Caco-2 (cell line): ENCODE data around the gene PACSIN2. TPM values are rescaled to one million over a fixed set of nuclear protein-coding genes. Genes with fewer than 3 reads are reported as not detected.
A peak's percentile ranks its signal among the peaks of the same experiment; 100 is the strongest.

ENCODE experiments used
- BruUV-seq: library from RNA; stranded (reverse); fragments of 400-500 nt; replicated peaks from 2 replicates; lab custom pipeline; 2021; lab: Mats Ljungman, UMichigan
- CTCF ChIA-PET: fragments of 300-600 bp; sonication (Branson Sonifier 250); formaldehyde crosslinking; loops from one replicate; lab custom pipeline; 2022; ENCODE audit warnings: antibody characterized with exemption; lab: Charles Lee
- POLR2A ChIA-PET: fragments of 300-600 bp; sonication (Branson Sonifier 250); formaldehyde crosslinking; loops from one replicate; lab custom pipeline; 2022; ENCODE audit warnings: antibody characterized with exemption; lab: Charles Lee
- DNase-seq, 2 experiments: peaks; one replicate each; pipeline versions ENCODE4 v3.0.0 to v3.0.0-alpha.2; 2020 to 2022
- H3K27me3 ChIP-seq: replicated peaks from 2 replicates; pipeline ENCODE4 v1.6.0; 2011; ENCODE audit warnings: low read length; ENCODE audit not compliant: control insufficient read depth, insufficient read depth
- H3K36me3 ChIP-seq: 2 replicates; pipeline ENCODE4 v1.5.1; 2011; ENCODE audit warnings: low read length; ENCODE audit not compliant: control insufficient read depth, insufficient read depth
- H3K4me1 ChIP-seq: fragments of 250-450 bp; sonication (Bioruptor Pico); 2 replicates; pipeline ENCODE4 v1.5.1; 2020; ENCODE audit warnings: mild to moderate bottlenecking
- H3K4me3 ChIP-seq: 2 replicates; pipeline ENCODE4 v1.5.1; 2011; ENCODE audit warnings: low read depth, mild to moderate bottlenecking, control low read depth, low read length
- H3K9me3 ChIP-seq: fragments of 250-450 bp; sonication (Bioruptor Pico); 2 replicates; pipeline ENCODE4 v1.5.1; 2020; ENCODE audit warnings: mild to moderate bottlenecking, moderate library complexity
- H3K27ac Mint-ChIP-seq: one replicate; pipeline ENCODE4 v1.8.0; 2022; ENCODE audit warnings: mixed read lengths; ENCODE audit not compliant: unreplicated experiment
- H3K27me3 Mint-ChIP-seq: one replicate; pipeline ENCODE4 v1.8.0; 2022; ENCODE audit warnings: mixed read lengths; ENCODE audit not compliant: insufficient read depth, unreplicated experiment
- H3K36me3 Mint-ChIP-seq: one replicate; pipeline ENCODE4 v1.8.0; 2022; ENCODE audit warnings: mild to moderate bottlenecking, mixed read lengths; ENCODE audit not compliant: insufficient read depth, unreplicated experiment
- H3K4me1 Mint-ChIP-seq: one replicate; pipeline ENCODE4 v1.8.0; 2022; ENCODE audit warnings: low read depth, mixed read lengths; ENCODE audit not compliant: unreplicated experiment
- H3K4me3 Mint-ChIP-seq: one replicate; pipeline ENCODE4 v1.8.0; 2022; ENCODE audit warnings: mild to moderate bottlenecking, moderate library complexity, mixed read lengths; ENCODE audit not compliant: unreplicated experiment
- H3K9me3 Mint-ChIP-seq: one replicate; pipeline ENCODE4 v1.8.0; 2022; ENCODE audit warnings: mixed read lengths; ENCODE audit not compliant: unreplicated experiment
- CTCF ChIP-seq, 2 experiments: fragments of 200-600 bp in 1 of 2; IDR thresholded peaks; 1 replicate in 1 of 2; 2 replicates in 1 of 2; pipeline versions ENCODE4 v1.5.1 to v1.8.0; 2011 to 2022; ENCODE audit warnings: antibody characterized with exemption in 1 of 2, control low read depth in 1 of 2, inconsistent platforms in 1 of 2, low read depth in 1 of 2, low read length in 1 of 2, mild to moderate bottlenecking in 1 of 2, moderate library complexity in 1 of 2; ENCODE audit not compliant: insufficient read depth in 1 of 2, severe bottlenecking in 1 of 2, unreplicated experiment in 1 of 2
- intact Hi-C: fragments of 100-400 bp; cut with micrococcal nuclease; formaldehyde crosslinking; loops from one replicate; pipeline ENCODE4 v1.10.0; 2022; ENCODE audit not compliant: unreplicated experiment
- total RNA-seq: library from RNA; stranded (reverse); gene quantifications from 2 replicates; pipeline ENCODE4 v1.2.3, GENCODE V29; 2022

Gene PACSIN2
- total RNA-seq, 1 experiment from 2014 or later: 122 TPM

- H3K27me3 Mint-ChIP-seq: no peaks in the 10 kb centered on the region
- no peaks in the 10 kb centered on the region for H3K9me3 Mint-ChIP-seq
- TF ChIP-seq CTCF (IDR thresholded peaks at IDR 0.05; ENCODE audit: insufficient read depth in 1 of 2, low read depth in 1 of 2, low read length in 1 of 2, severe bottlenecking in 1 of 2, unreplicated experiment in 1 of 2): no peak
- H3K4me1 ChIP-seq: peaks cover 20% of the 10 kb centered on the region
- H3K4me3 Mint-ChIP-seq: no peak overlapping the region
- H3K4me1 Mint-ChIP-seq: peaks cover 14% of the 10 kb centered on the region
- H3K27me3 ChIP-seq: no peaks in the 10 kb centered on the region
- no peak for DNase-seq
- ChIA-PET CTCF (interaction anchor here (1.0 kb wide), 1 partner anchor 43 kb away, joined by 3 read pairs; no protein-coding TSS in a partner anchor), POLR2A (no interaction called here)
- H3K9me3 ChIP-seq: no peaks in the 10 kb centered on the region
- no peak overlapping the region for H3K4me3 ChIP-seq
- peaks cover 4% of the 10 kb centered on the region for H3K36me3 ChIP-seq
- no TSS peak for BruUV-seq
- no peak overlapping the region for H3K27ac Mint-ChIP-seq
- intact Hi-C loops: no loop called here
- H3K36me3 Mint-ChIP-seq: peaks cover 69% of the 10 kb centered on the region
Observed at GRCh38 chr22:42910221-42910942, 104.6 kb downstream of the PACSIN2 start.

DNA sequence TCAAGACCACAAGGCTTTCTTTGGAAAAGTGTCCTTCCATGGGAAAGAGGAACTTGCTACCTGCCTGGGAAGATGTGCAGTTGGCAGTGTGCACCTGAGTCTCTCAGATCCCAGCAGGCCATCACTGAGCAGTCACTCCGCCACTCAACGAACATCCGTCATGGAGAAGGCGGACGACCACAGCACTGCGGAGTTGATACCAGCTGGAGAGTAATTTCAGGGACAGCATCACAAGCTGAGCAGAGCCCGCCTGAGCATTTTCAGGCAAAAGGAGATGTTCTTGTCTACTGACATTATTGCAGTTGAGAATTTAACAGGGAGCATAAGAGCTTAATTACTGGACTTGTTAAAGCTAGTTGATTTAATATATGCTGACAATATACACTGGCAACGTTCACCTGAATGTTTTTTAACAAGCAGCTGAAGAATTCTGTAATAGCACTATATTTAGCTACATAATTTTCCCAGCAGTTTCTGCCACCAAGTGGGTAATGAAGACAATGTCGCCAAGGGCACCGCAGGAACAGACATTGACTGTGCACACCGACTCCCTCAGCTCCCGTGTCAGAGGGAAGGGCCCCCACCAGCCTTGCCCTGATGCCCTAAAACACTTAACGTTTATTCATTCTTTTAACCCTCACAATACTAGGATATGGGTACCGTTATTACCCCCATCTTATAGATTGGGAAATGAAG is 105.4 kb downstream of the PACSIN2 start:
- H3K4me3 Mint-ChIP-seq: no peak overlapping the region
- Histone ChIP-seq H3K36me3 (peaks cover 4% of the 10 kb centered on the region), H3K4me3 (no peak overlapping the region), H3K27me3 (no peaks in the 10 kb centered on the region), H3K4me1 (peaks cover 12% of the 10 kb centered on the region), H3K9me3 (no peaks in the 10 kb centered on the region)
- no peak overlapping the region for H3K27ac Mint-ChIP-seq
- TSS peak; percentile 7 for BruUV-seq
- ChIA-PET POLR2A (no interaction called here), CTCF (interaction anchor here (0.6 kb wide), 1 partner anchor 106 kb away, joined by 7 read pairs; the partner anchor contains the start of gene PACSIN2)
- H3K27me3 Mint-ChIP-seq: no peaks in the 10 kb centered on the region
- intact Hi-C loops: no loop called here
- H3K36me3 Mint-ChIP-seq: peaks cover 78% of the 10 kb centered on the region
- no peak for DNase-seq
- TF ChIP-seq CTCF (IDR thresholded peaks at IDR 0.05; ENCODE audit: insufficient read depth in 1 of 2, low read depth in 1 of 2, low read length in 1 of 2, severe bottlenecking in 1 of 2, unreplicated experiment in 1 of 2): no peak
- H3K4me1 Mint-ChIP-seq: peaks cover 7% of the 10 kb centered on the region
- no peaks in the 10 kb centered on the region for H3K9me3 Mint-ChIP-seq

DNA sequence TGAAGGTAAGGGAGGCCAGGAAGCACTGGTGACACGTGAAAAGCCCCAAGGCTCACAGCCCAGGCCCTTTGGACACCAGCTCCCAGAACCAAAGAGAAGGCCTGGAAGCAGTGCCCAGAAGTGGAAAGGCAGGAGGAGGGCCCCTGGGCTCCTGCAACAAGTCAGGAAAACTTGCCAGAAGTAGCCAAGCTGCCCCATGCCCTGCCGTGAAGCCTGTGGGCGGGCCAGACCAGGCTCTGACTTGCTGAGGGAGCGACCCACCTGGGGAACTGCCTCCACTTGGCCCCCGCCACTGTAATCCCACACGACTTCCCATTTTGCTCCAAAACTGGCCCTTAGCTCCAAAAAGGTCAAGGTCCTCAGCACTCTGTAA is 106.6 kb downstream of the PACSIN2 start:
- no peak for DNase-seq

More for the DNA sequence above, 106.6 kb downstream of the PACSIN2 start:
- Histone ChIP-seq H3K4me1 (peaks cover under 1% of the 10 kb centered on the region; the same call in 1 of the 2 replicates), H3K4me3 (no peak overlapping the region), H3K36me3 (peaks cover 4% of the 10 kb centered on the region), H3K9me3 (no peaks in the 10 kb centered on the region), H3K27me3 (no peaks in the 10 kb centered on the region)
- TF ChIP-seq CTCF (IDR thresholded peaks at IDR 0.05; ENCODE audit: insufficient read depth in 1 of 2, low read depth in 1 of 2, low read length in 1 of 2, severe bottlenecking in 1 of 2, unreplicated experiment in 1 of 2): no peak
- H3K27ac Mint-ChIP-seq: no peak overlapping the region
- ChIA-PET CTCF (no interaction called here), POLR2A (no interaction called here)
- no peak overlapping the region for H3K4me3 Mint-ChIP-seq
- intact Hi-C loops: no loop called here
- no TSS peak for BruUV-seq
- peaks cover 89% of the 10 kb centered on the region for H3K36me3 Mint-ChIP-seq
- no peaks in the 10 kb centered on the region for H3K9me3 Mint-ChIP-seq
- H3K4me1 Mint-ChIP-seq: peaks cover 7% of the 10 kb centered on the region
- no peaks in the 10 kb centered on the region for H3K27me3 Mint-ChIP-seq
